Right forelimb (tissue), 1 donor: ENCODE results near the gene DCDC2.
A peak's percentile ranks its signal among the peaks of the same experiment; 100 is the strongest.
"Not testable (repeated sequence)": the region's sequence is repeated elsewhere in the genome, so short reads cannot be mapped to it uniquely, and the experiment has no call there.

Experiments used
- DNase-seq: peaks from one replicate; pipeline ENCODE4 v3.0.0-alpha.2; 2018

Gene DCDC2

DNA sequence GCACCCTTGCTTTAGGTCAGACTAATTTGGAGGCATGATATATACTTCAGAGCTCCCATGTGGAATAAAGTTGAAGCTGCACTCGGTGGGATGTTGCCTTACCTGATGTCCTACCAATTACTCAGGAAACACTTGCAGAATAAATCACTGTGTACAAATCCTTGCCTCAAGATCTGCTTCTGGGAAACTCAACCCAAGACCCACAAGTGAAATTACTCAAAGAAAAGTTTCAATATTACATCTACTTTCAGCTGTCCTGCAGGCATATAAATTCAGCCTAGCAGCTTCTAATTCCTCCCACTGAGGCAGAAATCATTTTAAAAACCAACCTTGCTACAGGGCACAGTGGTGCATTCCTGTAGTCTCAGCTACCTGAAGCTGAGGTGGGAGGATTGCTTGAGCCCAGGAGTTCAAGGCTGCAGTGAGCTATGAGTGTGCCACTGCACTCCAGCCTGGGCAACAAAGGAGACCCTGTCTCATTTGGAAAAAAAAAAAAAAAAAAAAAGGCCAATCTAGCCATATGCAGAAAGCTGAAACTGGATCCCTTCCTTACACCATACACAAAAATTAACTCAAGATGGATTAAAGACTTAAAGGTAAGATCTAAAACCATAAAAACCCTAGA is 20.7 kb upstream of the DCDC2 start:
- no peak for DNase-seq

DNA sequence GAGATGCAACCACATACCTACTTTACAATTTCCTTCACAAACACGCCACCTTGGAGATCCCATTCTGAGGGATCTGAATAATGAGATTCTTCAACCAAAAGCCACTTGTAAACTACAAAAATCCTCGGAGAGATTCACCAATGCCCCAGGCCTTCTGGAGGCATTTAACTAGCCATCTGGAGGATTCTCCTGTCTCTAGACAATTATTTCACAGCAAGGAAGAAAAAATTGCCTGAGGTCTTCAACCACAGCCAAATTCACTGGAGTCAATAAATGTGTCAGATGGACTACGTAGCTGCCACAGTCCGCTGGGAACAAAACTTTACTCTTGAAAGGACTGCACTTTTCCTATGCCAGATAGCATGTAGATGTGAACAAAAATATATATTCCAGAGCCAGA is 19.0 kb upstream of the DCDC2 start:
- no peak for DNase-seq

DNA sequence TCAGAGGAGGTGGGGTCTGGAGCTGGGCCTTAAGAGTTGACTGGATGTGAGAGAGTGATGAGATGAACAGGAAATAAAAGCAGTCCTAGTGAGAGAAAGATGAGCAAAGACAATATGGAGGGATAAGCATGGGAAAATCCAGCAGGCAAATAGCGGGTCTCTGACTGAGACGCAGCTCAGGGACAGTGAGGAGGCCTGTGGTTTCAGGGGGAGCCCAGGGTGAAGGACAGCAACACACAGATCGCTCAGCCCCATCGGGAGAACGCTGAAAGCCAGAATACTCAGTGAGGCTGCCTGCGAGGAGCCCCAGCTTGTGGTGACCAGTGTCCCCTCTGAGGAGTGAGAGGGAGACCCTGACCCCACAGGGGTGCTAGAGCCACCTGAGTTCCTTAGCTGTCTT is 16.8 kb upstream of the DCDC2 start:
- no peak for DNase-seq

- not testable (repeated sequence) for DNase-seq
Observed at GRCh38 chr6:24365103-24365633, 7.3 kb upstream of the DCDC2 start.

DNA sequence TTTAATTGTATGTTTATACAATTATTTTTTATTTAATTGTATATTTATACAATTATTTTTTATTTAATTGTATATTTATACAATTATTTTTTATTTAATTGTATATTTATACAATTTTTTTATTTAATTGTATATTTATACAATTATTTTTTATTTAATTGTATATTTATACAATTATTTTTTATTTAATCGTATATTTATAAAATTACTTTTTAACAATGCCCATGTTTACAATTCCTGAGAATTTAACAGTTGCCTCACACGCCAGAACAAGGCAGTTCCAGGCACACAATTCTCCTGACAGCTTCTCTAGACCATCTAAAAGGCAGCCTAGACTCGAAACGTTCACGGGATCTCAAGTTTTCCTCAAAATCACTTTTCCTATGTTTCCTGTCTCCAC is 4.5 kb upstream of the DCDC2 start:
- DNase-seq = not testable (repeated sequence)

- DNase-seq = peak; percentile 84
Observed at GRCh38 chr6:24359640-24360454, 2.0 kb upstream of the DCDC2 start.

- no peak for DNase-seq
Observed at GRCh38 chr6:24358219-24358821, 461 bp upstream of the DCDC2 start.

GRCh38 chr6:24356310-24356973 is 1.4 kb downstream of the DCDC2 start:
- no peak for DNase-seq

DNA sequence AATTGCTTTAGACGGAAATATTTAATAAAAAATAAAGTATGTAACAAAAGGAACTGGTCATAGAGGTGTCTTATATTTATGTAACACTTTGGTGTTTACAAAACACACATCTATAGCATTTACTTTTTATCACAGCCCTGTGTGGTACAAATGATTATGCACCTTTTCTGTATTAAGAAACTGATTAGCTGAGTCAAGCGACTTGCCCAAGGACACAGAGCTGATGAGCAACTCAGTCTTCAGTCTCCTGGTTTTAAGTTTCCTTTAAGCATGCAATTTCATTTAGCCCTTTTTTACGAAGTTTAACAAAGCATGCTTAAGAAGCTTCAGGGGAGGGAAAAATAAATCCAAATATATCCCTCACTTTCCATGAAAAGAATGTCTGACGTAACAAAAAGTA is 2.5 kb downstream of the DCDC2 start:
- DNase-seq = no peak

DNA sequence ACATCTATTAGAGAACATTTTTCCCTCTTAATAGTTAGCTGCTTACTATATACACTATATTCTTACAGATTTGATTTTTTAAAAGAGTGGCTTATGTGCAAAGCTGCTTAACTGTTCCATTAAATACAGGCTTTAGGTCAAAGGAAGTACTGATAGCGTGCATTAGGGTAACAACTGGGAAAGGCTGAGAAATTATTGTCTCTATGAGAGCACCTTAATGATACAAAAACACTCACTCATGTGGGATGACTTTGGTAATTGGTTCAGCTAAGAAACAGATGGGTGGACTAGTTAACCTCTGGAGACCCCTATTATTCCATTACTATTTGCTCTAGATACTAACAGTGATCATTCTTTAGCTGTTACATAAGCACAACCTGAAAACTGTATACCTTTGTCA is 4.0 kb downstream of the DCDC2 start:
- no peak for DNase-seq

DNA sequence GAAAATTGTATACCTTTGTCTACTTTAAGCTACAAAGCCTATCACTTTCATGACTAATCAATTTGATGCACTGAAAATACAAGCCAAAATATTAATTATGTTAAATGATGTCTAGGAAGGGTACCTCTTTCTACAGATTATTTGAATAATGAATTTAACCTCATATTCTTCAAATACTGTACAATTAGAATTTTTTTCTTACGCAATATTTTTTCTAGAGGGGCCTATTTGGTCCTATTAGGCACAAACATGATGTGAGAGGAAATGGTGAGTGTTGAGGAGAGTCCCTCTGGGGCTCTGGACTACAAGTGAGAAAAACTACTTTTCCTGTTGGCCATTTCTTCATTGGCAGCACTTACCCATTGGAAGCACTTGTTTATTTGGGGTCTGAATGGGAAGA is 5.4 kb downstream of the DCDC2 start:
- no peak for DNase-seq

- no peak for DNase-seq
Observed at GRCh38 chr6:24344976-24345375, 12.9 kb downstream of the DCDC2 start.

GRCh38 chr6:24340998-24341938 is 16.6 kb downstream of the DCDC2 start:
- DNase-seq = no peak

DNA sequence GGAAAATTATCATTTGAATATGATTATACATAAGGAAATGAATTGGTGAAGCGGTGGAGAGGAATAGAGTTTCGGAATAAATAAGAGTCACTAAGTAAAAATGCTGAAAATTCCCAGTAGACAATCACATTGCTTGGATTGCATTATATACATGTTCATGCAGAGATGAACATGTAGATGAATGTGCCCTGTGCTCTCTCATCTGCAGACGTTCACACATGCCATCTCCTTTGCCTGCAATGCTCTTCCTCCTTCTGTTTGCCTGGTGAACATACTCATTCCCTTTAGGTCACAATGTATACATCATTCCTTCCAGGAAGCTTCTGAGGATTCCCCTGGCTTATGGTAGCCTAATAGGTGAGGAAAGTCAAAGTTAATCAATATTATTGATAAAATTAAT is 17.9 kb downstream of the DCDC2 start:
- DNase-seq = no peak

DNA sequence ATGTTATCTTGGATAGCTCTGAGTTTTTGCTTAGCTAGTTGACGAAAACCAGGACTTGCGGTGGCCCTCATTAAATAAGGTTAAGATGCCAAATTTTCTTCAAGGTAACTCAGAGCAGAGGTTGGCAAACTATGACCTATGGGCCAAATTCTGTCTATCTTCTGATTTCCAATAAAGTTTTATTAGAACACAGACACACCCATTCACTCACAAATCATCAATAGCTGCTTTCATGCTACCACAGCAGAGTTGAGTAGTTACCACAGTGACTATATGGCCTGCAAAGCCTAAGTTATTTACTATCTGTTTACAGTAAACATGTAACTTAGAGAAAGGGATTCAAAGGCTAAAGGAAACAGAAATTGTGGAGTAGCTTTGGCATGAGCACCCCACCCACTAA is 23.6 kb downstream of the DCDC2 start:
- no peak for DNase-seq

GRCh38 chr6:24332317-24332716 is 25.5 kb downstream of the DCDC2 start:
- no peak for DNase-seq

- no peak for DNase-seq
Observed at GRCh38 chr6:24330137-24330732, 27.6 kb downstream of the DCDC2 start.

DNA sequence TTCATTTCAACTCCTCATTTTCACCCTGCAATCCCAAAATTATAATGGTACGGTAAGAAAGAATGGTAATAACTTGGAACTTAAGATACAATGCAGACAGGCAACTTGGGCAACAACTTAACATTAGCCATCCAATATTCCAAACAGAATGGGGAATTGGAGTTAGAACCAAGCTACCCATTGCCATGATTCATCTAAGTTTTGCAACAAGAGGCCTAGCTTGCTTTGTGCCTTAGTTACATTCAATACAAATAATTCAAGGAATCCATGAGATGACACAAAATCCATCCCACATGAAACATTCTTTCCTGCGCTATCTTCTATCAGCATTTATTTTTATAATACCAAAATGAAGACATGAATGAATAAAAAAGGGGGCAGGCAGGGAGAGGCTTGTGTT is 28.4 kb downstream of the DCDC2 start:
- DNase-seq = no peak

- no peak for DNase-seq
Observed at GRCh38 chr6:24329022-24329421, 28.8 kb downstream of the DCDC2 start.

DNA sequence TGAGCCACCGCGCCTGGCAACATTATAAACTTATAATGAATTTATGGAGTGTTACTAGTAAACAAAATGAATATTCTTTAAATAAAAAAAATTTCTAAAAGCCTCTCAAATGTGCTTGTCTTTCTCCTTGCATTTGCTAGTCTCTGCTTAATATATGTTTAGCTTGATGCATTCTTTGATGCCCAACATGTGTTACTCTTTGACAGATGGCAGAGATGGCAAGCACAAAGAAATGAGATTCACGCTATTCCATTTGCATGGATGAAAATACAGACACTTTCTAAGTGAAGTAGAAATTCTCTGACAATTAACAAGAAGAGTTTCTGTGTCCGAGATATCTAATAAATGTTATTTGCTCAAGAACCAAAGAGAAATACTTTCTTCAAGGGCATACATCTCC is 30.1 kb downstream of the DCDC2 start:
- DNase-seq = no peak

GRCh38 chr6:24325978-24326377 is 31.9 kb downstream of the DCDC2 start:
- no peak for DNase-seq

DNA sequence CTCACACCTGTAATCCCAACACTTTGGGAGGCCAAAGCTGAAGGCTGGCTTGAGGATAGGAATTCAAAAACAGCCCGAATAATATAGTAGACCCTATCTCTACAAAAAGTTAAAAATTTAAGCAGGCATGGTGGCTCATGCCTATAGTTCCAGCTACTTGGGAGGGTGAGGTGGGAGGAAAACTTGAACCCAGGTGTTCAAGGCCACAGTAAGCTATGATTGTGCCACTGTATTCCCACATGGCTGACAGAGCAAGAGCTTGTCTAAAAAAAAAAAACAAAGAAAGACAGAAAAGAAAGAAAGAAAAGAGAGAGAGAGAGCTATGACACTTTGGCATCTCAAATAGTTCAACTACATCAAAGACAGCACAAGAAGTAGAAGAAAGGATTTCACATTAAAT is 33.2 kb downstream of the DCDC2 start:
- DNase-seq = no peak
